GM23248 (cell line): ENCODE results near the gene RTKN2. TPM values are rescaled to one million over a fixed set of nuclear protein-coding genes. Genes with fewer than 3 reads are reported as not detected.

Experiments
- DNase-seq: peaks from one replicate; pipeline ENCODE4 v3.0.0-alpha.2; 2015
- H2AFZ ChIP-seq: fragments of 200-600 bp; sonication (generic); 2 replicates; pipeline ENCODE4 v1.6.1; 2016; ENCODE audit warnings: antibody characterized with exemption
- H3F3A ChIP-seq: fragments of 200-600 bp; sonication (generic); 2 replicates; pipeline ENCODE4 v1.6.1; 2016; ENCODE audit warnings: mild to moderate bottlenecking, antibody characterized with exemption, mixed run types; ENCODE audit not compliant: insufficient read depth
- H3K27ac ChIP-seq: fragments of 200-600 bp; sonication (generic); 2 replicates; pipeline ENCODE4 v1.5.1; 2016; ENCODE audit warnings: mild to moderate bottlenecking
- H3K27me3 ChIP-seq: fragments of 200-600 bp; sonication (generic); replicated peaks from 2 replicates; pipeline ENCODE4 v1.6.1; 2016; ENCODE audit warnings: mild to moderate bottlenecking; ENCODE audit not compliant: insufficient read depth
- H3K36me3 ChIP-seq: fragments of 200-600 bp; sonication (generic); 2 replicates; pipeline ENCODE4 v1.6.1; 2016; ENCODE audit warnings: low read depth, mild to moderate bottlenecking
- H3K4me1 ChIP-seq: fragments of 200-600 bp; sonication (generic); 2 replicates; pipeline ENCODE4 v1.6.1; 2016; ENCODE audit warnings: mild to moderate bottlenecking; ENCODE audit not compliant: insufficient read depth
- H3K4me2 ChIP-seq: fragments of 200-600 bp; sonication (generic); one replicate; pipeline ENCODE4 v1.6.1; 2016; ENCODE audit warnings: mild to moderate bottlenecking; ENCODE audit not compliant: unreplicated experiment
- H3K4me3 ChIP-seq: fragments of 200-600 bp; sonication (generic); 2 replicates; pipeline ENCODE4 v1.5.1; 2016; ENCODE audit warnings: mild to moderate bottlenecking
- H3K79me2 ChIP-seq: fragments of 200-600 bp; sonication (generic); 2 replicates; pipeline ENCODE4 v1.6.1; 2016; ENCODE audit warnings: mild to moderate bottlenecking; ENCODE audit not compliant: insufficient read depth
- H3K9ac ChIP-seq: fragments of 200-600 bp; sonication (generic); 2 replicates; pipeline ENCODE4 v1.6.1; 2016; ENCODE audit warnings: mild to moderate bottlenecking
- H3K9me2 ChIP-seq: fragments of 200-600 bp; sonication (generic); 2 replicates; pipeline ENCODE4 v1.6.1; 2016; ENCODE audit warnings: mixed run types, mild to moderate bottlenecking, moderate library complexity; ENCODE audit not compliant: insufficient read depth
- H3K9me3 ChIP-seq: fragments of 200-600 bp; sonication (generic); one replicate; pipeline ENCODE4 v1.6.1; 2017; ENCODE audit warnings: low read depth
- H4K20me1 ChIP-seq: fragments of 200-600 bp; sonication (generic); 2 replicates; pipeline ENCODE4 v1.6.0; 2016; ENCODE audit not compliant: insufficient read depth
- EZH2 ChIP-seq: fragments of 200-600 bp; sonication (generic); IDR thresholded peaks from 2 replicates; pipeline ENCODE4 v1.6.1; 2018; ENCODE audit warnings: antibody characterized with exemption, mild to moderate bottlenecking; ENCODE audit not compliant: insufficient read depth, poor library complexity, severe bottlenecking
- EZH2phosphoT487 ChIP-seq: fragments of 200-600 bp; sonication (generic); IDR thresholded peaks from 2 replicates; pipeline ENCODE4 v1.6.1; 2018; ENCODE audit warnings: antibody characterized with exemption, moderate library complexity, mild to moderate bottlenecking, low read depth; ENCODE audit not compliant: insufficient read depth
- WGBS, 2 experiments: methylation state at CpG; one replicate each; pipeline ENCODE4 v1.1.6; 2015 to 2017; ENCODE audit warnings: low lambda C conversion rate in 2 of 2, low coverage in 1 of 2; ENCODE audit errors: missing lambda C conversion rate in 2 of 2; 5-methylcytosine and 5-hydroxymethylcytosine counted together
- in situ Hi-C: fragments of 300-500 bp; cut with MboI; formaldehyde crosslinking; loops from 2 replicates; pipeline ENCODE4 v1.15.0; 2020
- polyA plus RNA-seq: library from polyadenylated mRNA; unstranded; fragments of >200 nt; fragmentation: Nextera tagmentation; extraction: Ambion mirVana; gene quantifications from 2 replicates; pipeline ENCODE4 v1.2.1, GENCODE V29; 2016
- total RNA-seq: library from RNA; depleted of rRNA; stranded (reverse); fragments of >200 nt; shearing (Covaris generic); gene quantifications from 2 replicates; pipeline ENCODE4 v1.2.3, GENCODE V29; 2014

The RTKN2 gene
- total and polyA plus RNA-seq, 2 experiments from 2014 or later = 0.11 to 0.15 TPM

- Histone ChIP-seq H4K20me1 (no peaks in the 10 kb centered on the region), H3K4me3 (no peak overlapping the region), H3K27ac (no peak overlapping the region), H3K36me3 (no peaks in the 10 kb centered on the region), H3K9me3 (no peaks in the 10 kb centered on the region), H3K4me2 (no peak overlapping the region), H3K27me3 (no peaks in the 10 kb centered on the region), H3K79me2 (no peaks in the 10 kb centered on the region), H3K4me1 (no peaks in the 10 kb centered on the region), H3K9me2 (no peaks in the 10 kb centered on the region), H3F3A (no peaks in the 10 kb centered on the region), H2AFZ (no peak overlapping the region), H3K9ac (no peak overlapping the region)
- WGBS, 2 experiments = 94 to 95% methylated on average over 2 of the region's 2 CpGs
- TF ChIP-seq EZH2phosphoT487 (no peak), EZH2 (no peak)
- in situ Hi-C loops = no loop called here
- no peak for DNase-seq
These were observed 62.8 kb downstream of the RTKN2 start for GRCh38 chr10:62205750-62206399.

DNA sequence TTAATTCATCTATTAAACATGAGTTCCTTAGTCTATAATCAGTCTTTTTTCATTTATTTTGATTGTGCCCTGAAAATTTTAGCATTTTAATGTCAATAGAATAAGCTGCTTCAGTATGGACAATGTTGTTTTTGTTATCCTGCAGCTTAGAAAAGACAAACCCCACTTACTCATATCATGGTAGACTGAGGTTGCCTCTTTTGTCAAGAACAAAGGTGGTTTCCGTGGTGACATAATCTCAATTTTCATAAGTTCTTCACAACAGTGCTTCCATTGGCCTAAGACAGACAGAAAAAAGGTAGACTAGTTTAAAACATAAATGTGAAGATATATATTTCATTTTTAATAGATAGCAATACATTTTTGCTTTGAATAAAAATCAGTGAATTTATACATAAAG lies 69.1 kb downstream of the RTKN2 start:
- Histone ChIP-seq H3K9ac (no peak overlapping the region), H3K4me3 (no peak overlapping the region), H3K9me3 (no peaks in the 10 kb centered on the region), H2AFZ (no peak overlapping the region), H3K9me2 (no peaks in the 10 kb centered on the region), H3K27me3 (no peaks in the 10 kb centered on the region), H3K27ac (no peak overlapping the region), H3K4me1 (peaks cover 18% of the 10 kb centered on the region), H3K36me3 (no peaks in the 10 kb centered on the region), H3K4me2 (no peak overlapping the region), H4K20me1 (no peaks in the 10 kb centered on the region), H3K79me2 (no peaks in the 10 kb centered on the region), H3F3A (0 out of 2 replicates have a peak, but pooled peaks cover 5% of the 10 kb centered on the region)
- 90 to 95% methylated on average over 1 of the region's 1 CpG for WGBS, 2 experiments
- in situ Hi-C loops = no loop called here
- TF ChIP-seq EZH2 = no peak
- no peak for TF ChIP-seq EZH2phosphoT487
- no peak for DNase-seq

GRCh38 chr10:62196528-62196927 lies 72.1 kb downstream of the RTKN2 start:
- in situ Hi-C loops = no loop called here
- Histone ChIP-seq H3F3A (0 out of 2 replicates have a peak, but pooled peaks cover 5% of the 10 kb centered on the region), H3K79me2 (no peaks in the 10 kb centered on the region), H4K20me1 (no peaks in the 10 kb centered on the region), H3K9ac (no peak overlapping the region), H3K27me3 (no peaks in the 10 kb centered on the region), H3K4me1 (peaks cover 18% of the 10 kb centered on the region), H3K27ac (no peak overlapping the region), H3K36me3 (no peaks in the 10 kb centered on the region), H3K4me2 (no peak overlapping the region), H2AFZ (0 out of 2 replicates have a peak overlapping the region, but pooled peaks have one; percentile 25), H3K9me2 (no peaks in the 10 kb centered on the region), H3K9me3 (no peaks in the 10 kb centered on the region), H3K4me3 (no peak overlapping the region)
- TF ChIP-seq EZH2phosphoT487 (no peak), EZH2 (no peak)
- DNase-seq = no peak

DNA sequence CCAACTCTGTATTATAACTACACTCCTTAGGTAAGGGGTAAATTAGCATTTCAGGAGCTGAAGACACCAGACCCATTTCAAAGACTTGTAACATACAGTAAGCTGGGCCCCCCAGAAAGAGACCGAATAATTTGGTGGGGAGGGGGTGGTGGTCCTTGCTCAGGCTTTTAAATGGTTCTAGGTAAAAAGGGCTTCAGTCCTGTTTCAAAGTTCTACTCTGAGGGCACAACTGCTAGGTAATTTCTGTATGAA lies 73.0 kb downstream of the RTKN2 start:
- Histone ChIP-seq H3K4me1 (peaks cover 18% of the 10 kb centered on the region), H3K4me2 (no peak overlapping the region), H3K9me3 (no peaks in the 10 kb centered on the region), H3K9me2 (no peaks in the 10 kb centered on the region), H2AFZ (0 out of 2 replicates have a peak overlapping the region, but pooled peaks have one; percentile 42), H4K20me1 (no peaks in the 10 kb centered on the region), H3K27ac (no peak overlapping the region), H3K4me3 (no peak overlapping the region), H3K27me3 (no peaks in the 10 kb centered on the region), H3K79me2 (no peaks in the 10 kb centered on the region), H3K9ac (no peak overlapping the region), H3F3A (0 out of 2 replicates have a peak, but pooled peaks cover 5% of the 10 kb centered on the region), H3K36me3 (no peaks in the 10 kb centered on the region)
- in situ Hi-C loops = no loop called here
- 100% methylated on average over 1 of the region's 1 CpG for WGBS, 2 experiments
- no peak for DNase-seq
- TF ChIP-seq EZH2 (no peak), EZH2phosphoT487 (no peak)
